Stomach (tissue), 4 donors: ENCODE results near the gene GPC6.

ENCODE experiments used
- POLR2A ChIP-seq, 4 donors: fragments of 450-650 bp; IDR thresholded peaks; one replicate each; pipeline ENCODE4 v1.6.1; 2016; ENCODE audit warnings: antibody characterized with exemption in 4 of 4, control low read depth in 2 of 4, mild to moderate bottlenecking in 1 of 4, moderate library complexity in 1 of 4
- POLR2AphosphoS5 ChIP-seq, 3 donors: sonication (generic); formaldehyde crosslinking; IDR thresholded peaks; one replicate each; pipeline ENCODE4 v1.6.1; 2016; ENCODE audit warnings: antibody characterized with exemption in 3 of 3
- TF ChIP-seq, protein P1 (sequence below), 7 experiments: fragments of 450-650 bp in 4 of 7; fragments of 200-600 bp in 3 of 7; sonication (generic) in 3 of 7; IDR thresholded peaks; one replicate each; pipeline ENCODE4 v1.5.1; 2016 to 2019; ENCODE audit warnings: antibody characterized with exemption in 7 of 7, control low read depth in 2 of 7, mild to moderate bottlenecking in 1 of 7

GRCh38 chr13:93345770-93346169 is 119.2 kb downstream of the GPC6 start:
- TF ChIP-seq, protein P1, sequence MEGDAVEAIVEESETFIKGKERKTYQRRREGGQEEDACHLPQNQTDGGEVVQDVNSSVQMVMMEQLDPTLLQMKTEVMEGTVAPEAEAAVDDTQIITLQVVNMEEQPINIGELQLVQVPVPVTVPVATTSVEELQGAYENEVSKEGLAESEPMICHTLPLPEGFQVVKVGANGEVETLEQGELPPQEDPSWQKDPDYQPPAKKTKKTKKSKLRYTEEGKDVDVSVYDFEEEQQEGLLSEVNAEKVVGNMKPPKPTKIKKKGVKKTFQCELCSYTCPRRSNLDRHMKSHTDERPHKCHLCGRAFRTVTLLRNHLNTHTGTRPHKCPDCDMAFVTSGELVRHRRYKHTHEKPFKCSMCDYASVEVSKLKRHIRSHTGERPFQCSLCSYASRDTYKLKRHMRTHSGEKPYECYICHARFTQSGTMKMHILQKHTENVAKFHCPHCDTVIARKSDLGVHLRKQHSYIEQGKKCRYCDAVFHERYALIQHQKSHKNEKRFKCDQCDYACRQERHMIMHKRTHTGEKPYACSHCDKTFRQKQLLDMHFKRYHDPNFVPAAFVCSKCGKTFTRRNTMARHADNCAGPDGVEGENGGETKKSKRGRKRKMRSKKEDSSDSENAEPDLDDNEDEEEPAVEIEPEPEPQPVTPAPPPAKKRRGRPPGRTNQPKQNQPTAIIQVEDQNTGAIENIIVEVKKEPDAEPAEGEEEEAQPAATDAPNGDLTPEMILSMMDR (IDR thresholded peaks at IDR 0.05) = no peak
- TF ChIP-seq POLR2A (IDR thresholded peaks at IDR 0.05) = no peak
- no peak for TF ChIP-seq POLR2AphosphoS5 (IDR thresholded peaks at IDR 0.05)
